Measurements from ENCODE around the gene GPBP1. TPM values are rescaled to one million over a fixed set of nuclear protein-coding genes. Genes with fewer than 3 reads are reported as not detected.

GPBP1 gene
- polyA plus RNA-seq, 1 of the 3 experiments (the other 2 are of a cell fraction), result 11.4 TPM

- 95% methylated on average over 2 of the region's 2 CpGs for WGBS (ENCODE audit: low lambda C conversion rate)
- no peak overlapping the region for H2AFZ ChIP-seq (ENCODE audit: low read depth)
- H3K79me2 ChIP-seq (ENCODE audit: insufficient read depth), result peaks cover 100% of the 10 kb centered on the region
- no peaks in the 10 kb centered on the region for H3K9me3 ChIP-seq
- H3K4me2 ChIP-seq, result no peak overlapping the region
- CTCF ChIA-PET, result no interaction called here
- peaks cover 0 to 3% of the 10 kb centered on the region in 2 experiments for H3K36me3 ChIP-seq (replicated peaks in 1 of 2; ENCODE audit: control insufficient read depth in 1 of 2, insufficient read depth in 2 of 2, low read length in 1 of 2)
- no peak for DNase-seq
- TF ChIP-seq USF2 (IDR thresholded peaks at IDR 0.05; ENCODE audit: borderline replicate concordance, low read depth, low read length) (no peak), POLR2AphosphoS5 (IDR thresholded peaks at IDR 0.05; ENCODE audit: low read depth, low read length) (no peak), SMC3 (IDR thresholded peaks at IDR 0.05; ENCODE audit: low read depth, low read length) (no peak), MAX (IDR thresholded peaks at IDR 0.05; ENCODE audit: low read depth) (no peak), NRF1 (IDR thresholded peaks at IDR 0.05; ENCODE audit: low read depth, low read length) (no peak), MXI1 (IDR thresholded peaks at IDR 0.05; ENCODE audit: low read depth, low read length) (no peak), EZH2phosphoT487 (IDR thresholded peaks at IDR 0.05; ENCODE audit: borderline replicate concordance, low read depth) (no peak)
- H3K4me1 ChIP-seq (ENCODE audit: control insufficient read depth in 1 of 2, insufficient read depth in 2 of 2, low read depth in 1 of 2, low read length in 1 of 2), result no peaks in the 10 kb centered on the region; a peak in 1 of 4 replicates
- POLR2A ChIA-PET, result no interaction called here
- H3K27me3 ChIP-seq (ENCODE audit: insufficient read depth), result no peaks in the 10 kb centered on the region
- peaks cover 81% of the 10 kb centered on the region for H4K20me1 ChIP-seq (ENCODE audit: insufficient read depth)
- H3K27ac ChIP-seq (ENCODE audit: low read depth in 2 of 2, low read length in 1 of 2), result no peak overlapping the region
- no peak overlapping the region for H3K4me3 ChIP-seq (ENCODE audit: low read depth in 2 of 2, low read length in 1 of 2)
- H3F3A ChIP-seq (replicated peaks; ENCODE audit: insufficient read depth), result no peaks in the 10 kb centered on the region
- no peaks in the 10 kb centered on the region for H3K9me2 ChIP-seq
- no peak overlapping the region for H3K9ac ChIP-seq
These were observed 20.8 kb downstream of the GPBP1 start for GRCh38 chr5:57194653-57195052.

DNA sequence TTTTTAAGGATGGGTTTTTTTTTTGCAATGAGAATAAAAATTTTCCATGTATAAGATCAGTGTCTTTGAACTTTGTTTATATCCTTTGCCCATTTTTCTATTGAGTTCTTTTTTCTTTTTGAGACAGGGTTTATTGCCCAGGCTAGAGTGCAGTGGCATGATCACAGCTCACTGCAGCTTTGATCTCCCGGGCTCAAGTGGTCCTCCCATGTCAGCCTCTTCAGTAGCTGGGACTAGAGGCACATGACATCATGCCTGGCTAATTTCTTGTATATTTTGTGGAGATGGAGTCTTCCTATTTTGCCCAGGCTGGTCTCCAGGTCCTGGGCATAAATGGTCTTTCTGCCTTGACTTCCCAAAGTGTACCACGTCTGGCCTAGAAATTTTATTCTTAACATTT lies 21.2 kb downstream of the GPBP1 start:
- TF ChIP-seq USF2 (IDR thresholded peaks at IDR 0.05; ENCODE audit: borderline replicate concordance, low read depth, low read length) (no peak), GATA2 (CRISPR knock-in tag; IDR thresholded peaks at IDR 0.05) (no peak), MXI1 (IDR thresholded peaks at IDR 0.05; ENCODE audit: low read depth, low read length) (no peak), EZH2phosphoT487 (IDR thresholded peaks at IDR 0.05; ENCODE audit: borderline replicate concordance, low read depth) (no peak), EP300 (IDR thresholded peaks at IDR 0.05; ENCODE audit: borderline replicate concordance in 1 of 2, low read depth in 1 of 2, low read length in 1 of 2) (no peak), RFX5 (IDR thresholded peaks at IDR 0.05; ENCODE audit: low read length) (no peak), TAF1 (IDR thresholded peaks at IDR 0.05; ENCODE audit: borderline replicate concordance, low read depth, low read length) (no peak), MAX (IDR thresholded peaks at IDR 0.05; ENCODE audit: low read depth) (no peak), CHD2 (IDR thresholded peaks at IDR 0.05; ENCODE audit: low read length, partially characterized antibody) (no peak)
- TF ChIP-seq, protein P1, sequence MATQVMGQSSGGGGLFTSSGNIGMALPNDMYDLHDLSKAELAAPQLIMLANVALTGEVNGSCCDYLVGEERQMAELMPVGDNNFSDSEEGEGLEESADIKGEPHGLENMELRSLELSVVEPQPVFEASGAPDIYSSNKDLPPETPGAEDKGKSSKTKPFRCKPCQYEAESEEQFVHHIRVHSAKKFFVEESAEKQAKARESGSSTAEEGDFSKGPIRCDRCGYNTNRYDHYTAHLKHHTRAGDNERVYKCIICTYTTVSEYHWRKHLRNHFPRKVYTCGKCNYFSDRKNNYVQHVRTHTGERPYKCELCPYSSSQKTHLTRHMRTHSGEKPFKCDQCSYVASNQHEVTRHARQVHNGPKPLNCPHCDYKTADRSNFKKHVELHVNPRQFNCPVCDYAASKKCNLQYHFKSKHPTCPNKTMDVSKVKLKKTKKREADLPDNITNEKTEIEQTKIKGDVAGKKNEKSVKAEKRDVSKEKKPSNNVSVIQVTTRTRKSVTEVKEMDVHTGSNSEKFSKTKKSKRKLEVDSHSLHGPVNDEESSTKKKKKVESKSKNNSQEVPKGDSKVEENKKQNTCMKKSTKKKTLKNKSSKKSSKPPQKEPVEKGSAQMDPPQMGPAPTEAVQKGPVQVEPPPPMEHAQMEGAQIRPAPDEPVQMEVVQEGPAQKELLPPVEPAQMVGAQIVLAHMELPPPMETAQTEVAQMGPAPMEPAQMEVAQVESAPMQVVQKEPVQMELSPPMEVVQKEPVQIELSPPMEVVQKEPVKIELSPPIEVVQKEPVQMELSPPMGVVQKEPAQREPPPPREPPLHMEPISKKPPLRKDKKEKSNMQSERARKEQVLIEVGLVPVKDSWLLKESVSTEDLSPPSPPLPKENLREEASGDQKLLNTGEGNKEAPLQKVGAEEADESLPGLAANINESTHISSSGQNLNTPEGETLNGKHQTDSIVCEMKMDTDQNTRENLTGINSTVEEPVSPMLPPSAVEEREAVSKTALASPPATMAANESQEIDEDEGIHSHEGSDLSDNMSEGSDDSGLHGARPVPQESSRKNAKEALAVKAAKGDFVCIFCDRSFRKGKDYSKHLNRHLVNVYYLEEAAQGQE (IDR thresholded peaks at IDR 0.05; ENCODE audit: low read depth, low read length), result no peak
- TF ChIP-seq, protein P2, sequence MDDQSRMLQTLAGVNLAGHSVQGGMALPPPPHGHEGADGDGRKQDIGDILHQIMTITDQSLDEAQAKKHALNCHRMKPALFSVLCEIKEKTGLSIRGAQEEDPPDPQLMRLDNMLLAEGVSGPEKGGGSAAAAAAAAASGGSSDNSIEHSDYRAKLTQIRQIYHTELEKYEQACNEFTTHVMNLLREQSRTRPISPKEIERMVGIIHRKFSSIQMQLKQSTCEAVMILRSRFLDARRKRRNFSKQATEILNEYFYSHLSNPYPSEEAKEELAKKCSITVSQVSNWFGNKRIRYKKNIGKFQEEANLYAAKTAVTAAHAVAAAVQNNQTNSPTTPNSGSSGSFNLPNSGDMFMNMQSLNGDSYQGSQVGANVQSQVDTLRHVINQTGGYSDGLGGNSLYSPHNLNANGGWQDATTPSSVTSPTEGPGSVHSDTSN (IDR thresholded peaks at IDR 0.05), result no peak
- Histone ChIP-seq H3F3A (replicated peaks; ENCODE audit: insufficient read depth) (no peaks in the 10 kb centered on the region), H3K4me3 (ENCODE audit: low read depth in 2 of 2, low read length in 1 of 2) (no peak overlapping the region), H3K9ac (no peak overlapping the region), H2AFZ (ENCODE audit: low read depth) (no peak overlapping the region), H3K9me3 (no peaks in the 10 kb centered on the region), H4K20me1 (ENCODE audit: insufficient read depth) (peaks cover 78% of the 10 kb centered on the region), H3K4me1 (ENCODE audit: control insufficient read depth in 1 of 2, insufficient read depth in 2 of 2, low read depth in 1 of 2, low read length in 1 of 2) (no peaks in the 10 kb centered on the region; a peak in 1 of 4 replicates), H3K27ac (ENCODE audit: low read depth in 2 of 2, low read length in 1 of 2) (no peak overlapping the region), H3K4me2 (no peak overlapping the region), H3K79me2 (ENCODE audit: insufficient read depth) (peaks cover 100% of the 10 kb centered on the region), H3K27me3 (ENCODE audit: insufficient read depth) (no peaks in the 10 kb centered on the region), H3K9me2 (no peaks in the 10 kb centered on the region), H3K36me3 (replicated peaks in 1 of 2; ENCODE audit: control insufficient read depth in 1 of 2, insufficient read depth in 2 of 2, low read length in 1 of 2) (peaks cover under 1 to 3% of the 10 kb centered on the region in 2 experiments)
- CTCF ChIA-PET, result no interaction called here
- 92% methylated on average over 2 of the region's 2 CpGs for whole genome bisulfite sequencing (ENCODE audit: low lambda C conversion rate)
- DNase-seq, result no peak
- POLR2A ChIA-PET, result no interaction called here
